Effector memory CD8-positive, alpha-beta T cell (primary cell): ENCODE results near the gene TLR7.

ENCODE experiments used
- ATAC-seq: fragments of 150-1000 bp; cut with Tn5 transposase; replicated peaks from 2 replicates; pipeline ENCODE4 v1.10.0; 2021; ENCODE audit warnings: mild to moderate bottlenecking, moderate library complexity
- DNase-seq, 3 experiments: peaks; one replicate each; pipeline ENCODE4 v3.0.0; 2021
- H3K27ac Mint-ChIP-seq, 2 donors: one replicate each; pipeline ENCODE4 v1.8.0; 2022; ENCODE audit warnings: mild to moderate bottlenecking in 2 of 2, mixed read lengths in 2 of 2, moderate library complexity in 2 of 2
- H3K27me3 Mint-ChIP-seq, 2 donors: one replicate each; pipeline ENCODE4 v1.8.0; 2022; ENCODE audit warnings: mixed read lengths in 2 of 2
- H3K36me3 Mint-ChIP-seq: one replicate; pipeline ENCODE4 v1.8.0; 2022; ENCODE audit warnings: mild to moderate bottlenecking, moderate library complexity, mixed read lengths; ENCODE audit not compliant: insufficient read depth
- H3K4me1 Mint-ChIP-seq, 2 donors: one replicate each; pipeline ENCODE4 v1.8.0; 2022; ENCODE audit warnings: low read depth in 2 of 2, mixed read lengths in 2 of 2
- H3K4me3 Mint-ChIP-seq, 2 donors: one replicate each; pipeline ENCODE4 v1.8.0; 2022; ENCODE audit warnings: mild to moderate bottlenecking in 2 of 2, mixed read lengths in 2 of 2, moderate library complexity in 2 of 2
- H3K9me3 Mint-ChIP-seq, 2 donors: one replicate each; pipeline ENCODE4 v1.8.0; 2022; ENCODE audit warnings: mixed read lengths in 2 of 2

The TLR7 gene

GRCh38 chrX:12920990-12921389 lies 54.1 kb downstream of the TLR7 start:
- DNase-seq: no peak
- H3K9me3 Mint-ChIP-seq: no peaks in the 10 kb centered on the region
- H3K27me3 Mint-ChIP-seq: peaks cover 5 to 13% of the 10 kb centered on the region in 2 donors
- H3K4me1 Mint-ChIP-seq: peaks cover 3 to 8% of the 10 kb centered on the region in 2 donors
- H3K27ac Mint-ChIP-seq: no peak overlapping the region
- no peak overlapping the region for H3K4me3 Mint-ChIP-seq
- no peak for ATAC-seq
- no peaks in the 10 kb centered on the region for H3K36me3 Mint-ChIP-seq

- no peaks in the 10 kb centered on the region for H3K36me3 Mint-ChIP-seq
- H3K27ac Mint-ChIP-seq: no peak overlapping the region
- H3K4me3 Mint-ChIP-seq: no peak overlapping the region
- no peak for ATAC-seq
- H3K4me1 Mint-ChIP-seq: peaks cover 3 to 8% of the 10 kb centered on the region in 2 donors
- H3K9me3 Mint-ChIP-seq: no peaks in the 10 kb centered on the region
- H3K27me3 Mint-ChIP-seq: peaks cover 5 to 13% of the 10 kb centered on the region in 2 donors
- no peak for DNase-seq
Measured at GRCh38 chrX:12921886-12922598, 55.2 kb downstream of the TLR7 start.

GRCh38 chrX:12922599-12922919 lies 55.7 kb downstream of the TLR7 start:
- H3K4me1 Mint-ChIP-seq: peaks cover 3 to 8% of the 10 kb centered on the region in 2 donors
- no peaks in the 10 kb centered on the region for H3K9me3 Mint-ChIP-seq
- no peak overlapping the region for H3K4me3 Mint-ChIP-seq
- ATAC-seq (no peak), DNase-seq (no peak)
- H3K36me3 Mint-ChIP-seq: no peaks in the 10 kb centered on the region
- peaks cover 5 to 13% of the 10 kb centered on the region in 2 donors for H3K27me3 Mint-ChIP-seq
- no peak overlapping the region for H3K27ac Mint-ChIP-seq

- H3K9me3 Mint-ChIP-seq: no peaks in the 10 kb centered on the region
- H3K4me3 Mint-ChIP-seq: no peak overlapping the region
- H3K27ac Mint-ChIP-seq: no peak overlapping the region
- no peak for ATAC-seq
- no peaks in the 10 kb centered on the region for H3K36me3 Mint-ChIP-seq
- DNase-seq: no peak
- H3K4me1 Mint-ChIP-seq: no peaks in the 10 kb centered on the region
- peaks cover 0 to 5% of the 10 kb centered on the region in 2 donors for H3K27me3 Mint-ChIP-seq
Measured at GRCh38 chrX:12929701-12930100, 62.8 kb downstream of the TLR7 start.

- H3K27me3 Mint-ChIP-seq: peaks cover 0 to under 1% of the 10 kb centered on the region in 2 donors
- no peaks in the 10 kb centered on the region for H3K9me3 Mint-ChIP-seq
- ATAC-seq: no peak
- no peak overlapping the region for H3K4me3 Mint-ChIP-seq
- H3K4me1 Mint-ChIP-seq: no peaks in the 10 kb centered on the region
- no peak overlapping the region for H3K27ac Mint-ChIP-seq
- H3K36me3 Mint-ChIP-seq: no peaks in the 10 kb centered on the region
- DNase-seq: no peak
Measured at GRCh38 chrX:12930150-12930549, 63.3 kb downstream of the TLR7 start.

- Mint-ChIP-seq H3K4me3 (no peak overlapping the region), H3K9me3 (no peaks in the 10 kb centered on the region), H3K27me3 (no peaks in the 10 kb centered on the region), H3K36me3 (no peaks in the 10 kb centered on the region), H3K4me1 (no peaks in the 10 kb centered on the region), H3K27ac (no peak overlapping the region)
- ATAC-seq (no peak), DNase-seq (no peak)
Measured at GRCh38 chrX:12932244-12932643, 65.4 kb downstream of the TLR7 start.

GRCh38 chrX:12934850-12935249 lies 68.0 kb downstream of the TLR7 start:
- Mint-ChIP-seq H3K27me3 (no peaks in the 10 kb centered on the region), H3K4me3 (no peak overlapping the region), H3K36me3 (no peaks in the 10 kb centered on the region), H3K27ac (no peak overlapping the region), H3K9me3 (no peaks in the 10 kb centered on the region), H3K4me1 (no peaks in the 10 kb centered on the region)
- DNase-seq (no peak), ATAC-seq (no peak)

- no peaks in the 10 kb centered on the region for H3K27me3 Mint-ChIP-seq
- no peaks in the 10 kb centered on the region for H3K4me1 Mint-ChIP-seq
- DNase-seq: no peak
- H3K27ac Mint-ChIP-seq: no peak overlapping the region
- H3K4me3 Mint-ChIP-seq: no peak overlapping the region
- no peaks in the 10 kb centered on the region for H3K36me3 Mint-ChIP-seq
- H3K9me3 Mint-ChIP-seq: no peaks in the 10 kb centered on the region
- ATAC-seq: no peak
Measured at GRCh38 chrX:12936947-12937346, 70.1 kb downstream of the TLR7 start.
